ENCODE data around the gene SRGN. TPM values are rescaled to one million over a fixed set of nuclear protein-coding genes. Genes with fewer than 3 reads are reported as not detected.

The SRGN gene
- total RNA-seq, 1 experiment from 2014 or later = 8.5 TPM

GRCh38 chr10:69103784-69104183 lies 15.9 kb downstream of the SRGN start:
- intact Hi-C loops (cut with micrococcal nuclease; ENCODE audit: unreplicated experiment) = no loop called here

GRCh38 chr10:69104994-69105790 lies 17.3 kb downstream of the SRGN start:
- TF ChIP-seq POLR2AphosphoS5 (IDR thresholded peaks at IDR 0.05; ENCODE audit: low read depth, low read length) (no peak), TCF7L2 (IDR thresholded peaks at IDR 0.05; ENCODE audit: low read depth, low read length) (no peak), REST (IDR thresholded peaks at IDR 0.05; ENCODE audit: insufficient read depth in 1 of 2, low read depth in 2 of 2, low read length in 1 of 2) (no peak), SIN3A (IDR thresholded peaks at IDR 0.05; ENCODE audit: borderline replicate concordance, insufficient read depth, low read depth, low read length) (no peak)
- TF ChIP-seq, protein P1, sequence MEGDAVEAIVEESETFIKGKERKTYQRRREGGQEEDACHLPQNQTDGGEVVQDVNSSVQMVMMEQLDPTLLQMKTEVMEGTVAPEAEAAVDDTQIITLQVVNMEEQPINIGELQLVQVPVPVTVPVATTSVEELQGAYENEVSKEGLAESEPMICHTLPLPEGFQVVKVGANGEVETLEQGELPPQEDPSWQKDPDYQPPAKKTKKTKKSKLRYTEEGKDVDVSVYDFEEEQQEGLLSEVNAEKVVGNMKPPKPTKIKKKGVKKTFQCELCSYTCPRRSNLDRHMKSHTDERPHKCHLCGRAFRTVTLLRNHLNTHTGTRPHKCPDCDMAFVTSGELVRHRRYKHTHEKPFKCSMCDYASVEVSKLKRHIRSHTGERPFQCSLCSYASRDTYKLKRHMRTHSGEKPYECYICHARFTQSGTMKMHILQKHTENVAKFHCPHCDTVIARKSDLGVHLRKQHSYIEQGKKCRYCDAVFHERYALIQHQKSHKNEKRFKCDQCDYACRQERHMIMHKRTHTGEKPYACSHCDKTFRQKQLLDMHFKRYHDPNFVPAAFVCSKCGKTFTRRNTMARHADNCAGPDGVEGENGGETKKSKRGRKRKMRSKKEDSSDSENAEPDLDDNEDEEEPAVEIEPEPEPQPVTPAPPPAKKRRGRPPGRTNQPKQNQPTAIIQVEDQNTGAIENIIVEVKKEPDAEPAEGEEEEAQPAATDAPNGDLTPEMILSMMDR (IDR thresholded peaks at IDR 0.05) = no peak
- no peak for ATAC-seq
- BruUV-seq (replicated peaks) = no TSS peak

More at GRCh38 chr10:69103784-69104183, 15.9 kb downstream of the SRGN start:
- CTCF ChIA-PET = no interaction called here
- Histone ChIP-seq H3K27me3 (ENCODE audit: control insufficient read depth, insufficient read depth, low read length) (no peaks in the 10 kb centered on the region), H3K27ac (ENCODE audit: low read length) (no peak overlapping the region), H3K4me1 (ENCODE audit: control insufficient read depth, insufficient read depth, low read length) (no peaks in the 10 kb centered on the region), H3K4me3 (ENCODE audit: low read depth in 2 of 2, low read length in 2 of 2) (no peak overlapping the region), H3K9me3 (ENCODE audit: control insufficient read depth, insufficient read depth, low read depth, low read length) (no peaks in the 10 kb centered on the region), H3K36me3 (ENCODE audit: control insufficient read depth, insufficient read depth, low read length) (no peaks in the 10 kb centered on the region)
- DNase-seq (ENCODE audit: low read depth, low spot score) (no peak), ATAC-seq (no peak)
- TF ChIP-seq REST (IDR thresholded peaks at IDR 0.05; ENCODE audit: insufficient read depth in 1 of 2, low read depth in 2 of 2, low read length in 1 of 2) = no peak
- TF ChIP-seq TCF7L2 (IDR thresholded peaks at IDR 0.05; ENCODE audit: low read depth, low read length) = no peak
- TF ChIP-seq, protein P1 (IDR thresholded peaks at IDR 0.05) = no peak
- no peak for TF ChIP-seq POLR2AphosphoS5 (IDR thresholded peaks at IDR 0.05; ENCODE audit: low read depth, low read length)
- TF ChIP-seq SIN3A (IDR thresholded peaks at IDR 0.05; ENCODE audit: borderline replicate concordance, insufficient read depth, low read depth, low read length) = no peak
- BruUV-seq (replicated peaks) = no TSS peak
- POLR2A ChIA-PET = no interaction called here
- in situ Hi-C loops (cut with HindIII; ENCODE audit: low pct_unique_long_range_greater_than_20kb, low sequenced_read_pairs) = no loop called here

More at GRCh38 chr10:69104994-69105790, 17.3 kb downstream of the SRGN start:
- Histone ChIP-seq H3K9me3 (ENCODE audit: control insufficient read depth, insufficient read depth, low read depth, low read length) (no peaks in the 10 kb centered on the region), H3K36me3 (ENCODE audit: control insufficient read depth, insufficient read depth, low read length) (no peaks in the 10 kb centered on the region), H3K4me1 (ENCODE audit: control insufficient read depth, insufficient read depth, low read length) (no peaks in the 10 kb centered on the region), H3K27me3 (ENCODE audit: control insufficient read depth, insufficient read depth, low read length) (no peaks in the 10 kb centered on the region), H3K4me3 (ENCODE audit: low read depth in 2 of 2, low read length in 2 of 2) (no peak overlapping the region), H3K27ac (ENCODE audit: low read length) (no peak overlapping the region)
- intact Hi-C loops (cut with micrococcal nuclease; ENCODE audit: unreplicated experiment) (no loop called here), in situ Hi-C loops (cut with HindIII; ENCODE audit: low pct_unique_long_range_greater_than_20kb, low sequenced_read_pairs) (no loop called here)
- ChIA-PET CTCF (no interaction called here), POLR2A (no interaction called here)
- no peak for DNase-seq (ENCODE audit: low read depth, low spot score)
